AG10803 (cell line): Measurements from ENCODE around the gene NEK4.

Experiments
- DNase-seq: peaks from one replicate; pipeline ENCODE4 v3.0.0; 2010; ENCODE audit warnings: low read depth
- H3K4me3 ChIP-seq: 2 replicates; pipeline ENCODE4 v1.5.1; 2011; ENCODE audit warnings: mild to moderate bottlenecking, low read length, control low read depth
- TF ChIP-seq, protein P1 (sequence below): conservative IDR thresholded peaks from 2 replicates; pipeline ENCODE4 v1.5.1; 2011; ENCODE audit warnings: mild to moderate bottlenecking, low read length, control low read depth, inconsistent platforms

NEK4 gene

DNA sequence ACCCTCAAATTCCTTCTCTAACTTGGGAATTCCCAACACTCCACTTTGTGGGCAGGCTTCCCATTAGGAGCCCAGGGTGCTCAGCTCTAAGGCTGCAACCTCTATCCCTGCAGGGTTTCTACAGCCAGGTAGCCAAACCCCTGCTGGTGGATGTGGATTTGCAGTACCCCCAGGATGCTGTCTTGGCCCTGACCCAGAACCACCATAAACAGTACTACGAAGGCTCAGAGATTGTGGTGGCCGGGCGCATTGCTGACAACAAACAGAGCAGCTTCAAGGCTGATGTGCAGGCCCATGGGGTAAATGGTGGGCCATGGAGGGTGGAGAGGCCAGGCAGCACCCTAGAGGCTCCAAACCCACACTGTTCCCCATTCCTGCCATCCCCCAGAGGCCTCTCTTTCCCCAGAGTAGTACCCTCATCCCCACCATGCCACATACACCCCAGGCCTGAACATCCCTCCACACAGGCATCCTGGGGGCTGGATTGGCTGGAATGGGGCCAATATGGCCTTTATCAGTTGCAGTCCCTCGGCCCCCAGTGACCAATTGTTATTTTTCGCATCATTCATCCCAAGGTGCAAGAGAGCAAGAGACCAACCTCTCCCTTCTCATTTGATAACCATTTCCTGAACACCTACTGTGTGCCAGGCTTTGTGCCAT, 14.3 kb upstream of the NEK4 start:
- DNase-seq = no peak
- no peak overlapping the region for H3K4me3 ChIP-seq
- TF ChIP-seq, protein P1, sequence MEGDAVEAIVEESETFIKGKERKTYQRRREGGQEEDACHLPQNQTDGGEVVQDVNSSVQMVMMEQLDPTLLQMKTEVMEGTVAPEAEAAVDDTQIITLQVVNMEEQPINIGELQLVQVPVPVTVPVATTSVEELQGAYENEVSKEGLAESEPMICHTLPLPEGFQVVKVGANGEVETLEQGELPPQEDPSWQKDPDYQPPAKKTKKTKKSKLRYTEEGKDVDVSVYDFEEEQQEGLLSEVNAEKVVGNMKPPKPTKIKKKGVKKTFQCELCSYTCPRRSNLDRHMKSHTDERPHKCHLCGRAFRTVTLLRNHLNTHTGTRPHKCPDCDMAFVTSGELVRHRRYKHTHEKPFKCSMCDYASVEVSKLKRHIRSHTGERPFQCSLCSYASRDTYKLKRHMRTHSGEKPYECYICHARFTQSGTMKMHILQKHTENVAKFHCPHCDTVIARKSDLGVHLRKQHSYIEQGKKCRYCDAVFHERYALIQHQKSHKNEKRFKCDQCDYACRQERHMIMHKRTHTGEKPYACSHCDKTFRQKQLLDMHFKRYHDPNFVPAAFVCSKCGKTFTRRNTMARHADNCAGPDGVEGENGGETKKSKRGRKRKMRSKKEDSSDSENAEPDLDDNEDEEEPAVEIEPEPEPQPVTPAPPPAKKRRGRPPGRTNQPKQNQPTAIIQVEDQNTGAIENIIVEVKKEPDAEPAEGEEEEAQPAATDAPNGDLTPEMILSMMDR = no peak

DNA sequence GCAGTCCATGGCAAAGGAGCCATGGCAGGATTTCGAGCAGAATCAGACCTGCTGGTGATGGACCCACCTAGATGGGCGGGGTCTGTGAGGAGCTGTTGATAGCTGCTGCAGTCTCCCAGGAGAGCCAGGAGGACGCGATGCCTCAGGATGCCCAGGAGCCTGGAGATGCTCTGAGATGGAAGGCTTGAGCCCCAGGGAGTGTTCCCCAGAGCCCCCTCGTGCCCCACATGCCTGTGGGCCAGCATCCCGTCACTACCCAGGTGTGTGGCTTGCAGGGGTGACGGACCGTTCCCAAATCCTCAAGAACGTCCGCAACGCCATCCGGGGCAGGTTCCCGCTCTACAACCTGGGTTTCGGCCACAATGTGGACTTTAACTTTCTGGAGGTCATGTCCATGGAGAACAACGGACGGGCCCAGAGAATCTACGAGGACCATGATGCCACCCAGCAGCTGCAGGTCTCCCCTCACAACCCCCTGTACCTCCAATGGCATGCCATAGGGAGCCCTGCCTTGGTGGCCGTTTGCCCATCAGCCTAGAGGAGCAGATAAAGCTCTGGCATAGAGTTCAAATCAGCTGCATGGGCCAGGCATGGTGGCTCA, 13.4 kb upstream of the NEK4 start:
- no peak for DNase-seq
- TF ChIP-seq, protein P1 = no peak
- no peak overlapping the region for H3K4me3 ChIP-seq

DNA sequence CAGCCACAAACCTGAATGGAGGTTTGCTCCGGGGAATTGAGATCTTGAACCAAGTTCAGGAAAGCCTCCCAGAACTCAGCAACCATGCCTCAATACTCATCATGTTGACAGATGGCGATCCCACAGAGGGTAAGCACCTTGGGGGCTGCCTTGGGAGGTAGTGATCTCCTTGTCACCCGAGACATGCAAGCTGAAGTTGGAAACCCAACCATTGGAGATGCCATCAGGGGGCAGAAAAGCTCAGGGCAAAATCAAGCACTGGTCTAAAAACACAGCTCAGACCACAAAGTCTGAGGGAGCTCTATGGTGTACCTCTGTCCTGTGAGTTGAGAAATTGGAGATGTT, 12.4 kb upstream of the NEK4 start:
- H3K4me3 ChIP-seq = no peak overlapping the region
- no peak for DNase-seq
- TF ChIP-seq, protein P1 = no peak

DNA sequence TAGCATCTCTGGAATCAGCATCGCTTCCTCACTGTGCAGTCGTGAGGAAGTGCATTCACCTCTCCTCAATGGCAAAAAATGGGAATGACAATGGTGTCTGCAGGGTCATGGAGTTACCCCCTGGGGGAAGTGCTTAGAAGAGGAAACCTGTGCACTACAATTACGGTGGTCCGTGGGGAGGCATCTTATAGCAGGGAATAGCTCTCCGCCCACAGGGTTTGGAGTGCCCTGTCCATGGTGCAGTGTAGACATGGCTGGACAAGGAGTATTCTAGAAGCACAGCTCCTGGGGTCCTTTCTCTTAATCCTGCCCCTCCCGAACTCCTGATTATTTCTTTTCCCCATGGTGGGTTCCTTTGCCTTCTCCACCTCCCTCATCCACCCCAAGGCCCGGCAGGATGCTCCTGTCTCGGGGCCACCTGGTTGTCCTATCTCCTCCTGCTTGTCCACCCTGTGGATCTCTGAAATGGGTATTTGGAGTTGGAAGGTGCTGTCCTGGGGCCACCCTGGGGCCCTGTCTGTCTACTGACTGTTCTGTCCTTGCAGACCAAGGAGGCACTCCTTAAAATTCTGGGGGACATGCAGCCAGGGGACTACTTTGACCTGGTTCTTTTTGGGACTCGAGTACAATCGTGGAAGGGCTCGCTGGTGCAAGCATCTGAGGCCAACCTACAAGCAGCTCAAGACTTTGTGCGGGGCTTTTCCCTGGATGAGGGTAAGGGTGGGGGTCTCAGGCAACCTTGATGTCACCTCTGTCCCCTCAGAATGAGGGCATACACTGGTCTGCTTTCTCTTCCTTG, 11.9 kb upstream of the NEK4 start:
- TF ChIP-seq, protein P1 = no peak
- H3K4me3 ChIP-seq = no peak overlapping the region
- DNase-seq = no peak

DNA sequence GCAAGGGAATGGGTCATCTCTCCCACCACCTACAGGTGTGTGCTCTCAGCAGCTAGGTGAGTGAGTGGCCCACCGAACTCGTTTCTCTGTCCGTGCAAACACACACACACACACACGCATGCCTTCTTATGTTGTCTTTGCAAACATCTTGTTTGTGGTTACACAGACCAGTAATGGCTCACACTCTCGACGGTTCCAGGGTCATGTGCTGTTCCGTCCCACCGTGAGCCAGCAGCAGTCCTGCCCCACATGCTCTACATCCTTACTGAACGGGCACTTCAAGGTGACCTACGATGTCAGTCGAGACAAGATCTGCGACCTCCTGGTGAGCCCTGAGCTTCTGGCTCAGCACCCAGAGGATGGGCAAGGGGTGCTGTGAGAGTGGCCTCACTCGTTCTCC, 11.0 kb upstream of the NEK4 start:
- TF ChIP-seq, protein P1 = no peak
- DNase-seq = no peak
- no peak overlapping the region for H3K4me3 ChIP-seq

DNA sequence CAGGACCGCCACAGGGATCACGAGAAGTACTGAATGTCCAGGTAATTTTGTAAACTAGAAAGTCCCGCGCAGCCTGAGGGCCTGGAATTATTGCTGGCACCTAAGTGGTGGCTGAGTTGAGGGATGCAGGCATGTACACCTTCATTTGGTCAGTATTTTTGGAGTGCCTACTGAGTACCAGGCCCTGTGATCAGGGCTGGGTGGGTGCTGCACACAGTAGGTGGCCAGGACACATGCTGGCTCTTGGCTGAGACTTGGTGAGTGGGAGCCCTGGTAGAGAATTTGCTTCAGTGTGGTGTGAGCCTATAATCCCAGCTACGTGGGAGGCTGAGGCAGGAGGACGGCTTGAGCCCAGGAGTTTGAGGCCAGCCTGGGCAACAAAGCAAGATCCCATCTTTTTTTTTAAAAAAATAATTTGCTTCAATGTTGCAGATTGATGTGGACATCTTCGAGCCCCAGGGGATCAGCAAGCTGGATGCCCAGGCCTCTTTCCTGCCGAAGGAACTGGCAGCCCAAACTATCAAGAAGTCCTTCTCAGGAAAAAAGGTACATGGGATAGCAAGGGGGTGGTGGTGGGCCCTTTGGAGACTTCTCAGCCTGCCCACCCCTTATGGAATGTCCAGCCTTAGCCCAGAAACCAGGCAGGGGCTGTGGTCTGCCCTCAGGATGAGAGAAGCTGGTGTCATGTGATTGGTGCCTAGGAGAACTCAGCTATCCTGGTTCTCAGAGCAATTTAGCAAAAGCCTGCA, 9.3 kb upstream of the NEK4 start:
- TF ChIP-seq, protein P1 = no peak
- no peak overlapping the region for H3K4me3 ChIP-seq
- no peak for DNase-seq
